Measurements from ENCODE around the gene ZNF277. TPM values are rescaled to one million over a fixed set of nuclear protein-coding genes. Genes with fewer than 3 reads are reported as not detected.

ZNF277 gene
- polyA plus RNA-seq, 1 donor (not counting 4 experiments of a cell fraction or from before 2014, with no cell fraction given) = 20.2 TPM

DNA sequence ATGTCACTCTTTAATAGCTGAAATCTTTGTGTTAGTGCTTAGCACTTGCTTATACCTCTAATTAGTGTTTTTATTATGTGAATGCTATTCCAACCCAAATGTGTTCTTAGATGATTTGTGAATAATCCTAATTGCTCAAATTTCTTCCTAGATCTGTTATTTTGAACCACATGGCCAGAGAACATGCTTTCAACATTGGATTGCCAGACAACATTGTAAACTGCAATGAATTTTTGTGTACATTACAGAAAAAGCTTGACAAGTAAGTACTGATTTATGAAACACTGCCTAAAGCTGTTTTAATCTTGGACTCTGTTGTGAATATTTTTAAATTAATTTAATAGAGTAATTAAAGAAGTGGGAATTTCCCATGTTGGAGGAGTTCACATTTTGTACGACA lies 121.1 kb downstream of the ZNF277 start:
- DNase-seq (ENCODE audit: low read depth, low spot score) (no peak), FAIRE-seq (no peak)
- H3K9me3 ChIP-seq (ENCODE audit: control insufficient read depth, low read depth, low read length) = no peaks in the 10 kb centered on the region
- no peak for TF ChIP-seq EZH2 (IDR thresholded peaks at IDR 0.05; ENCODE audit: low read length)
- TF ChIP-seq, protein P1, sequence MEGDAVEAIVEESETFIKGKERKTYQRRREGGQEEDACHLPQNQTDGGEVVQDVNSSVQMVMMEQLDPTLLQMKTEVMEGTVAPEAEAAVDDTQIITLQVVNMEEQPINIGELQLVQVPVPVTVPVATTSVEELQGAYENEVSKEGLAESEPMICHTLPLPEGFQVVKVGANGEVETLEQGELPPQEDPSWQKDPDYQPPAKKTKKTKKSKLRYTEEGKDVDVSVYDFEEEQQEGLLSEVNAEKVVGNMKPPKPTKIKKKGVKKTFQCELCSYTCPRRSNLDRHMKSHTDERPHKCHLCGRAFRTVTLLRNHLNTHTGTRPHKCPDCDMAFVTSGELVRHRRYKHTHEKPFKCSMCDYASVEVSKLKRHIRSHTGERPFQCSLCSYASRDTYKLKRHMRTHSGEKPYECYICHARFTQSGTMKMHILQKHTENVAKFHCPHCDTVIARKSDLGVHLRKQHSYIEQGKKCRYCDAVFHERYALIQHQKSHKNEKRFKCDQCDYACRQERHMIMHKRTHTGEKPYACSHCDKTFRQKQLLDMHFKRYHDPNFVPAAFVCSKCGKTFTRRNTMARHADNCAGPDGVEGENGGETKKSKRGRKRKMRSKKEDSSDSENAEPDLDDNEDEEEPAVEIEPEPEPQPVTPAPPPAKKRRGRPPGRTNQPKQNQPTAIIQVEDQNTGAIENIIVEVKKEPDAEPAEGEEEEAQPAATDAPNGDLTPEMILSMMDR (optimal IDR thresholded peaks at IDR 0.05 in 1 of 3, IDR thresholded peaks at IDR 0.05 in 1 of 3, conservative IDR thresholded peaks at IDR 0.05 in 1 of 3; ENCODE audit: extremely low read depth in 1 of 3, insufficient read depth in 2 of 3, low read length in 3 of 3) = no peak
- no peaks in the 10 kb centered on the region for H3K9me1 ChIP-seq (ENCODE audit: control insufficient read depth, extremely low read depth, insufficient read depth, low read length)
- no peaks in the 10 kb centered on the region for H3K4me1 ChIP-seq (ENCODE audit: control insufficient read depth, extremely low read depth, insufficient read depth, low read length)
- H3K4me2 ChIP-seq (ENCODE audit: control insufficient read depth, extremely low read depth, insufficient read depth, low read depth, low read length) = no peak overlapping the region
- no peaks in the 10 kb centered on the region for H4K20me1 ChIP-seq (ENCODE audit: control insufficient read depth, extremely low read depth, insufficient read depth, low read length)
- H3K27ac ChIP-seq (ENCODE audit: control insufficient read depth, insufficient read depth, low read length) = no peak overlapping the region
- no peak overlapping the region for H3K9ac ChIP-seq (ENCODE audit: control insufficient read depth, extremely low read depth, insufficient read depth, low read length)
- H2AFZ ChIP-seq (ENCODE audit: control insufficient read depth, low read length) = no peak overlapping the region
- H3K36me3 ChIP-seq (ENCODE audit: control insufficient read depth in 2 of 2, extremely low read depth in 1 of 2, insufficient read depth in 2 of 2, low read length in 2 of 2) = peaks cover 0 to 5% of the 10 kb centered on the region in 2 experiments
- H3K27me3 ChIP-seq (ENCODE audit: control insufficient read depth, extremely low read depth, insufficient read depth, low read length) = no peaks in the 10 kb centered on the region
- no peaks in the 10 kb centered on the region for H3K79me2 ChIP-seq (ENCODE audit: control insufficient read depth, insufficient read depth, low read length)
- no peak overlapping the region for H3K4me3 ChIP-seq (ENCODE audit: control insufficient read depth in 2 of 3, extremely low read depth in 1 of 3, insufficient read depth in 2 of 3, low read depth in 1 of 3, low read length in 3 of 3)
- dilution Hi-C loops (cut with MboI; ENCODE audit: extremely low pct_ligation_motif_present, low sequenced_read_pairs) = no loop called here

DNA sequence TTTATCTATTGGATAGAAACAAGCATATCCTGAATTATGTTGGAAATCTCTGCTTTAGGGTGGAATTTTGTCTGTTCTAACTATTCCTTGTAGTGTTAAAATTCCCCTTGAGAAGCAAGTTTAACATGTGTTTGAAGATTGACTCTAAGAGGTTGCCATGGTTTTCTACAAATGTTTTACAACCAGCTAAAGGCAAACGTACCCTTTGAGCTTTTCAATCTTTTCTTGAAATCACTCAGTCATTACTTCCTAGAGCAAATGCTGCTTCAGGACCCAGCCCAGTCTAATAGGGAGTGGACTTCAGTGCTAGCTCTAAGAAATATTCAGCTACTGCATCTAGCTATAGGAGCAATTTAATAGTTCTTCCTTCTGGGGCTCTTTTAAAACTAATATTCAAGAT lies 125.0 kb downstream of the ZNF277 start:
- no peaks in the 10 kb centered on the region for H3K27me3 ChIP-seq (ENCODE audit: control insufficient read depth, extremely low read depth, insufficient read depth, low read length)
- FAIRE-seq (no peak), DNase-seq (ENCODE audit: low read depth, low spot score) (no peak)
- H3K79me2 ChIP-seq (ENCODE audit: control insufficient read depth, insufficient read depth, low read length) = no peaks in the 10 kb centered on the region
- H3K4me2 ChIP-seq (ENCODE audit: control insufficient read depth, extremely low read depth, insufficient read depth, low read depth, low read length) = no peak overlapping the region
- H2AFZ ChIP-seq (ENCODE audit: control insufficient read depth, low read length) = no peak overlapping the region
- H3K9me1 ChIP-seq (ENCODE audit: control insufficient read depth, extremely low read depth, insufficient read depth, low read length) = no peaks in the 10 kb centered on the region
- TF ChIP-seq EZH2 (IDR thresholded peaks at IDR 0.05; ENCODE audit: low read length) = no peak
- TF ChIP-seq, protein P1 (optimal IDR thresholded peaks at IDR 0.05 in 1 of 3, IDR thresholded peaks at IDR 0.05 in 1 of 3, conservative IDR thresholded peaks at IDR 0.05 in 1 of 3; ENCODE audit: extremely low read depth in 1 of 3, insufficient read depth in 2 of 3, low read length in 3 of 3) = no peak
- H4K20me1 ChIP-seq (ENCODE audit: control insufficient read depth, extremely low read depth, insufficient read depth, low read length) = no peaks in the 10 kb centered on the region
- dilution Hi-C loops (cut with MboI; ENCODE audit: extremely low pct_ligation_motif_present, low sequenced_read_pairs) = no loop called here
- H3K9ac ChIP-seq (ENCODE audit: control insufficient read depth, extremely low read depth, insufficient read depth, low read length) = no peak overlapping the region
- no peak overlapping the region for H3K4me3 ChIP-seq (ENCODE audit: control insufficient read depth in 2 of 3, extremely low read depth in 1 of 3, insufficient read depth in 2 of 3, low read depth in 1 of 3, low read length in 3 of 3)
- H3K27ac ChIP-seq (ENCODE audit: control insufficient read depth, insufficient read depth, low read length) = no peak overlapping the region
- H3K9me3 ChIP-seq (ENCODE audit: control insufficient read depth, low read depth, low read length) = no peaks in the 10 kb centered on the region
- H3K4me1 ChIP-seq (ENCODE audit: control insufficient read depth, extremely low read depth, insufficient read depth, low read length) = no peaks in the 10 kb centered on the region
- H3K36me3 ChIP-seq (ENCODE audit: control insufficient read depth in 2 of 2, extremely low read depth in 1 of 2, insufficient read depth in 2 of 2, low read length in 2 of 2) = peaks cover 0 to 4% of the 10 kb centered on the region in 2 experiments
